ENCODE results near the gene EFEMP1.

Gene EFEMP1

GRCh38 chr2:55887901-55888624 is 35.5 kb downstream of the EFEMP1 start:
- Histone ChIP-seq H3K27me3 (ENCODE audit: control insufficient read depth, insufficient read depth, low read length) (no peaks in the 10 kb centered on the region), H3K4me3 (ENCODE audit: low read length) (no peak overlapping the region), H3K36me3 (ENCODE audit: control insufficient read depth, insufficient read depth, low read length) (no peaks in the 10 kb centered on the region), H3K9me3 (ENCODE audit: control insufficient read depth, low read length) (no peaks in the 10 kb centered on the region), H3K9ac (ENCODE audit: low read length) (no peak overlapping the region), H3K4me1 (ENCODE audit: control insufficient read depth, insufficient read depth, low read length) (no peaks in the 10 kb centered on the region)

GRCh38 chr2:55887351-55887750 is 36.2 kb downstream of the EFEMP1 start:
- Histone ChIP-seq H3K36me3 (ENCODE audit: control insufficient read depth, insufficient read depth, low read length) (no peaks in the 10 kb centered on the region), H3K9me3 (ENCODE audit: control insufficient read depth, low read length) (no peaks in the 10 kb centered on the region), H3K4me3 (ENCODE audit: low read length) (no peak overlapping the region), H3K4me1 (ENCODE audit: control insufficient read depth, insufficient read depth, low read length) (no peaks in the 10 kb centered on the region), H3K9ac (ENCODE audit: low read length) (no peak overlapping the region), H3K27me3 (ENCODE audit: control insufficient read depth, insufficient read depth, low read length) (no peaks in the 10 kb centered on the region)

GRCh38 chr2:55885944-55886281 is 37.7 kb downstream of the EFEMP1 start:
- H3K4me3 ChIP-seq (ENCODE audit: low read length) = no peak overlapping the region
- no peak overlapping the region for H3K9ac ChIP-seq (ENCODE audit: low read length)
- H3K36me3 ChIP-seq (ENCODE audit: control insufficient read depth, insufficient read depth, low read length) = no peaks in the 10 kb centered on the region
- no peaks in the 10 kb centered on the region for H3K4me1 ChIP-seq (ENCODE audit: control insufficient read depth, insufficient read depth, low read length)
- no peaks in the 10 kb centered on the region for H3K27me3 ChIP-seq (ENCODE audit: control insufficient read depth, insufficient read depth, low read length)
- no peaks in the 10 kb centered on the region for H3K9me3 ChIP-seq (ENCODE audit: control insufficient read depth, low read length)

GRCh38 chr2:55885127-55885943 is 38.2 kb downstream of the EFEMP1 start:
- Histone ChIP-seq H3K9me3 (ENCODE audit: control insufficient read depth, low read length) (no peaks in the 10 kb centered on the region), H3K27me3 (ENCODE audit: control insufficient read depth, insufficient read depth, low read length) (no peaks in the 10 kb centered on the region), H3K4me3 (ENCODE audit: low read length) (no peak overlapping the region), H3K4me1 (ENCODE audit: control insufficient read depth, insufficient read depth, low read length) (no peaks in the 10 kb centered on the region), H3K9ac (ENCODE audit: low read length) (no peak overlapping the region), H3K36me3 (ENCODE audit: control insufficient read depth, insufficient read depth, low read length) (no peaks in the 10 kb centered on the region)

GRCh38 chr2:55883829-55884228 is 39.8 kb downstream of the EFEMP1 start:
- H3K9me3 ChIP-seq (ENCODE audit: control insufficient read depth, low read length) = no peaks in the 10 kb centered on the region
- H3K4me1 ChIP-seq (ENCODE audit: control insufficient read depth, insufficient read depth, low read length) = no peaks in the 10 kb centered on the region
- no peaks in the 10 kb centered on the region for H3K36me3 ChIP-seq (ENCODE audit: control insufficient read depth, insufficient read depth, low read length)
- no peak overlapping the region for H3K4me3 ChIP-seq (ENCODE audit: low read length)
- H3K27me3 ChIP-seq (ENCODE audit: control insufficient read depth, insufficient read depth, low read length) = no peaks in the 10 kb centered on the region
- H3K9ac ChIP-seq (ENCODE audit: low read length) = no peak overlapping the region

GRCh38 chr2:55883357-55883756 is 40.2 kb downstream of the EFEMP1 start:
- Histone ChIP-seq H3K4me3 (ENCODE audit: low read length) (no peak overlapping the region), H3K27me3 (ENCODE audit: control insufficient read depth, insufficient read depth, low read length) (no peaks in the 10 kb centered on the region), H3K36me3 (ENCODE audit: control insufficient read depth, insufficient read depth, low read length) (no peaks in the 10 kb centered on the region), H3K9me3 (ENCODE audit: control insufficient read depth, low read length) (no peaks in the 10 kb centered on the region), H3K4me1 (ENCODE audit: control insufficient read depth, insufficient read depth, low read length) (no peaks in the 10 kb centered on the region), H3K9ac (ENCODE audit: low read length) (no peak overlapping the region)

- Histone ChIP-seq H3K4me1 (ENCODE audit: control insufficient read depth, insufficient read depth, low read length) (no peaks in the 10 kb centered on the region), H3K4me3 (ENCODE audit: low read length) (no peak overlapping the region), H3K9ac (ENCODE audit: low read length) (no peak overlapping the region), H3K36me3 (ENCODE audit: control insufficient read depth, insufficient read depth, low read length) (no peaks in the 10 kb centered on the region), H3K27me3 (ENCODE audit: control insufficient read depth, insufficient read depth, low read length) (no peaks in the 10 kb centered on the region), H3K9me3 (ENCODE audit: control insufficient read depth, low read length) (no peaks in the 10 kb centered on the region)
Observed at GRCh38 chr2:55882954-55883353, 40.6 kb downstream of the EFEMP1 start.

- H3K9me3 ChIP-seq (ENCODE audit: control insufficient read depth, low read length) = no peaks in the 10 kb centered on the region
- no peaks in the 10 kb centered on the region for H3K36me3 ChIP-seq (ENCODE audit: control insufficient read depth, insufficient read depth, low read length)
- H3K27me3 ChIP-seq (ENCODE audit: control insufficient read depth, insufficient read depth, low read length) = no peaks in the 10 kb centered on the region
- H3K4me1 ChIP-seq (ENCODE audit: control insufficient read depth, insufficient read depth, low read length) = no peaks in the 10 kb centered on the region
- no peak overlapping the region for H3K4me3 ChIP-seq (ENCODE audit: low read length)
- H3K9ac ChIP-seq (ENCODE audit: low read length) = no peak overlapping the region
Observed at GRCh38 chr2:55880416-55881143, 43.0 kb downstream of the EFEMP1 start.

GRCh38 chr2:55879976-55880375 is 43.6 kb downstream of the EFEMP1 start:
- H3K4me3 ChIP-seq (ENCODE audit: low read length) = no peak overlapping the region
- no peak overlapping the region for H3K9ac ChIP-seq (ENCODE audit: low read length)
- no peaks in the 10 kb centered on the region for H3K4me1 ChIP-seq (ENCODE audit: control insufficient read depth, insufficient read depth, low read length)
- H3K36me3 ChIP-seq (ENCODE audit: control insufficient read depth, insufficient read depth, low read length) = no peaks in the 10 kb centered on the region
- no peaks in the 10 kb centered on the region for H3K9me3 ChIP-seq (ENCODE audit: control insufficient read depth, low read length)
- no peaks in the 10 kb centered on the region for H3K27me3 ChIP-seq (ENCODE audit: control insufficient read depth, insufficient read depth, low read length)

- Histone ChIP-seq H3K36me3 (ENCODE audit: control insufficient read depth, insufficient read depth, low read length) (no peaks in the 10 kb centered on the region), H3K9me3 (ENCODE audit: control insufficient read depth, low read length) (no peaks in the 10 kb centered on the region), H3K9ac (ENCODE audit: low read length) (no peak overlapping the region), H3K4me1 (ENCODE audit: control insufficient read depth, insufficient read depth, low read length) (no peaks in the 10 kb centered on the region), H3K4me3 (ENCODE audit: low read length) (no peak overlapping the region), H3K27me3 (ENCODE audit: control insufficient read depth, insufficient read depth, low read length) (no peaks in the 10 kb centered on the region)
Observed at GRCh38 chr2:55877087-55877436, 46.5 kb downstream of the EFEMP1 start.

GRCh38 chr2:55876429-55877086 is 47.0 kb downstream of the EFEMP1 start:
- H3K27me3 ChIP-seq (ENCODE audit: control insufficient read depth, insufficient read depth, low read length) = no peaks in the 10 kb centered on the region
- H3K4me3 ChIP-seq (ENCODE audit: low read length) = no peak overlapping the region
- no peaks in the 10 kb centered on the region for H3K4me1 ChIP-seq (ENCODE audit: control insufficient read depth, insufficient read depth, low read length)
- H3K36me3 ChIP-seq (ENCODE audit: control insufficient read depth, insufficient read depth, low read length) = no peaks in the 10 kb centered on the region
- no peaks in the 10 kb centered on the region for H3K9me3 ChIP-seq (ENCODE audit: control insufficient read depth, low read length)
- H3K9ac ChIP-seq (ENCODE audit: low read length) = no peak overlapping the region

All from mucosa of stomach (tissue), 1 donor.